HG03175 (cell line): ENCODE measurements around the gene OR2S2.

ENCODE experiments used
- ATAC-seq: cut with Tn5 transposase; IDR thresholded peaks from one replicate; pipeline ENCODE4 v1.9.1; 2021; ENCODE audit warnings: mild to moderate bottlenecking, moderate library complexity; ENCODE audit not compliant: unreplicated experiment

Gene OR2S2

DNA sequence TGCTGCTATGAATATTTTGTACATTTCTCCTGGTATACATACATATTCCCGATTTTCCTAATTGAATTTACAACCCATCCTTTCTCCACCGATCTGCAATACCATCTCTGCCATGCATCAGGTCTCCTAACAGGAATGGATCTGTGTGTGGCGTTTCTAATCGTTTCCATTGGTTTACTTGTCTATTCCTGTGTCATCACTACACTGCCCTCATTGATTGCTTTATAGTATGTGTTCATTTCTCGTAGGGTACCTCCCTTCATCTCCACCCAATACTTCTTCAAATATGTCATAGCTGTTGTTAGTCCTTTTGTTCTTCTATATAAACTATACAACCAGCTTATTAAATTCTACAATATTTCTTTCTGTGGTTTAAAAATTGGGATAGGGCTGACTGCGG lies 7.1 kb upstream of the OR2S2 start:
- no peak for ATAC-seq

DNA sequence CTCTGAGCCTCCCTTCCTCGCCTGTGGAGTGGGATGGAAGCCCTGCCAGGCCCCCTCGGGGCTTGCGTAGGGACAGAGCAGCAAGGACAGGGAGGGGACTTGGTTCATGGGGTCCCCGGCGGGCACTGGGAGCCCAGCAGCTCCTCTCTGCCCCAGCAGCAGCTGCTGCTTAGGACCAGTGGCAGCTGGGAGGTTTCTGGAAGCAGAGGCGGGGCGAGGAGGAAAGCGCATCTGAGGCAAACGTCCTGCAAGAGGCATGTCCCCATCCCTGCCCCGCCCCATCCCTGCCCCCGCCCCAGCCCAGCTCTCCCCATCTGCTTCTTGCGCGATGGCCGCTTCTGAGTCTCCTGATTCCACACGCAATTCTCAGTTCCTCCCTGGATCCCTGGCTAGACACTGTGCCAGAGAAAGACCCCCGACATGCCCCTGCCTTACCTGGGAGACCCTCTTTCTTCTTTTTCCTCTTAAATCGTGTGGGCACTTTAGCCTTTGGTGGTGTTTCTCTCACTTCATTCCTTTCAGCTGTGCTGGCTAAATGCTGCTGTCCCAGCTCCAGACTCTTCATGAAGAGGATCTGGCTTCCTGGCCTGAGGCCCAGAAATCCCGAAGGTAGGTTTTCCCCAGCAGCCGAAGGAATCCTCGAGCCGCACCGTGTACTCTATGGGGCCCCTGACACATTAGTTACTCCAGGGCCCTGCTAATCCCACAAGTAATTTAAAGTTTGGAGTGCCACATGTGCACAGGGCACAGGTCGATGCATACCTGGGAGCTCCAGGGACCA lies 4.4 kb upstream of the OR2S2 start:
- ATAC-seq = no peak

DNA sequence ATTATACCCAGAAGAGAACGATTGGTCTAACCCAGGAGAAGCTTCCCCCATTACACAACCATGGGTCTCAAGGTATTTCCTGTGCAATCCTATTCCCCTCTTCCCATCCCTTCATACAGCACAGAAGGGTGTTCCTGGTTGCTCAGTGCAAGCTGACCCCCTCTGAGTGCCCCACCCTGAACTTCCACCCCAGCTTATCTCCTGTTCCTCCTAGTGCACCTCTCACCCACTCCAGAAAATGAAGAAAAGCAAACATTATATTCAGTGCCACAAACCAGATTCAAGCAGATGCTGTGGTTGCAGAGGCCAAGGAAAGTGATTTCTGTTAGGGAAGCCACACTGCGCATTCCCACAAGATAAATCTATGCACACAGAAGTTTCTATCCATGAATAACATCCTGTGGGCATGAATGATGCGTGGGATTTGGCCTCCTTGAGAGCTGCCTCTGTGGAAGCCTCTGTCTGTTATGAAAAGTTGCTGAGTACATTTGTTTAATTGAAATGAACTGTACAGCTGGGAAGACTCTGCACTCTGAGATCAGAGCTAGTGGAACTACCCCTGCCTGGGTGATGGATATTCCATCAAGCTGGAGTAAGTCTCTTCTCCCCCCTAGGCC lies 2.2 kb upstream of the OR2S2 start:
- ATAC-seq = no peak

DNA sequence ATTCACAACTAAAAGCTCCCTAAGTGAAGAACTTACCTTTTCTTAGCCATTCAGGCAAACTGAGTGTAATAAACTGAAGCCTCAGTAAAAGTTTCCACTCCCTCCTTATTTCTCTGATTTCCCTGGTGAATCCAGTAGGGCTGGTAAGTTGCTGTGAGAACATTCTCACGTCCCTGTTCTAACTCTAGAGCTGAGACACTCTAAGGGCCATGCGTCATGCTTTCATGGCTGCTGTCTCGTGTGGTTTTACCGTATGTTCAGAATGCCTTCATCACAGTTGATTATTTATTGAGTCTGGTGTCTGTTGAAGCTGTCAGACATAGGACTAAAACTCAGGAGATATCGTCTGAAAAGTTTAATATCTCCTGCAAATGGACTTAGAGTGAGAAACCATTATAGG lies 1.3 kb downstream of the OR2S2 start:
- no peak for ATAC-seq

- no peak for ATAC-seq
Measured at GRCh38 chr9:35954942-35955546, 2.9 kb downstream of the OR2S2 start.

- ATAC-seq = no peak
Measured at GRCh38 chr9:35952526-35953191, 5.3 kb downstream of the OR2S2 start.

DNA sequence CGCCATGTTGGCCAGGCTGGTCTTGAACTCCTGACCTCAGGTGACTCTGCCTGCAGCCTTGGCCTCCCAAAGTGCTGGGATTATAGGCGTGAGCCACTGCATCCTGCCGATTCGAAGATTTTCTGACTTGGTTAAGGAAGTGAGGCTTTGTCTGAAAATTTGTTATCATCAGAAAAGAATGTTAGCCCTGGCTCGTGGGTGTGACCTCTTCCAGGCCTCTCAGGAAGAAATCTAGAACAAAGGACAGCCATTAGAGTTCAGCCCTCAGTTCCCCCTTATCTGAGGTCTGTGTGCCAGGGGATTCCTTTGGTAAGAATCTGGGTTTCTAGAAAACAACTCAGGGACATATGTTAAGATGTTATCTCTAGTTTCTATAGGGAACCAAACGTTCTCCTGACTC lies 6.2 kb downstream of the OR2S2 start:
- no peak for ATAC-seq

DNA sequence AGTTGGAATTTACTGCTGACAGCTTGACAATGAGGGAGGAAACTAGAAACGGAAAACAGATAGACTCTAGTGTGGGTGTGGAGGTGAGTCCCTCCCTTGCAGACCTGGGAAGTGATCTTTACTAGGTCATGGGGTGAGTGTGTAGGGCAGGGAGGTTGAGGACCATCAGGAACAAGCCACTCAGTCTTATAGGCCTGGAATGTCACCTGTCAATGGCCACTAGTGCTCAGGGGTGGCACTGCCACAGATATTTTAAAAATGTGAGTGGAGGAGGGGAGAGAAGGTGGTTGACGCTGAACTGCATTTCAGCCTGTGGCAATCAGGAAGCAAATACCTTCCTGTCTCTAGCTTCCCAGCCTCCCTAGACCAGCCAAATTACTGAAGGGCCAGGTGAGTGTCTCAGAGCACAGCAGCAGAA lies 9.0 kb downstream of the OR2S2 start:
- ATAC-seq = no peak

- ATAC-seq = no peak
Measured at GRCh38 chr9:35948451-35948850, 9.5 kb downstream of the OR2S2 start.

DNA sequence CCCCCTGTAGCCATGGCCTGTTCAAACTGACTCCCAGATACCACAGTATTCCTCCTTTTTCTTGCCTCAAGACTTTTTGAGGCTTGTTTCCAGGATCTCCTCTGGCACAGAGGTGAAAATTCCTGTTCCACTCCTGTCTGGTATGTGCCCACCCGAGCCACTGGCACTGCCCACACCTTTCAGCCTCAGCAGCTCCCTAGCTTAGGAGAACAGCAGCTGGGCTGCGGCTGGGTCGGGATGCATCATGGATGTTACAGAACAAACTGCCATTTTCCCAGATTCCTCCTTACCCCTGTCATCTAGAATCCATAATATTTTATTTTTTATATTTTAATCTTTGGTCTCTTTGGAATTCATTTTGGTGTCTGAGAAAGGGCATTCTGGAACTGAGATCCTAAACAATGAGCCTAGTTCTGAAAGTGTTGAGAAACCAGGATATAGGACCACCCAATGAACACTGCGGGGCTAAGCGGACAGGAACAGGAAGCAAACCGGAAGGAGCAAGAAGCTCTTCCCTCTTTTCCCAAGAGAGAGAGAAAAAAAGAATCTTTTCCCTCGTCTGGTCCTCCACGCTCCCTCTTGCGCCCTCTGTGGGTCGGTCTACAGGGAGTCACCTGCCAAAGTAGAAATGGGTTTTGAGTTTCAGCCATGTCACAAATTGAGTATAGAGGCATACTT lies 12.5 kb downstream of the OR2S2 start:
- ATAC-seq = no peak

DNA sequence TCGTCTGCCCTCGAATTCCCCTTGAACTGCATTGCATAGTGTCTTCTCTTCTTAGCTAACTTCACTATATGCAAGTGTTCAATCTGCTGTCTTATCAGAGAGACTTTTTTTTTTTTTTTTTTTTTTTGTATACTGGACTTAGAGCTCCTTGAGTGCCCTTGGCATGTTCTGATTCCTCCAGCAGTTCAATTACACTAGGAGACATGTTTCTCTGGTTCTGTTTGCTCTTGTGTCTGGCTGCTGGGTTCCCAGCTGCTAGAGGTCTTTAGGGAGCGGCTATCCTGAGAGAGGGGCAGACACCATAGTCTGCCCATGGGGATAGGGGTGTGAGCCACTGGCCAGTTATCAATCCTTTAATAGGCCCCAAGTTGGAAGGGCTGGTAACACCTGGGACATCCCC lies 13.1 kb downstream of the OR2S2 start:
- ATAC-seq = no peak

DNA sequence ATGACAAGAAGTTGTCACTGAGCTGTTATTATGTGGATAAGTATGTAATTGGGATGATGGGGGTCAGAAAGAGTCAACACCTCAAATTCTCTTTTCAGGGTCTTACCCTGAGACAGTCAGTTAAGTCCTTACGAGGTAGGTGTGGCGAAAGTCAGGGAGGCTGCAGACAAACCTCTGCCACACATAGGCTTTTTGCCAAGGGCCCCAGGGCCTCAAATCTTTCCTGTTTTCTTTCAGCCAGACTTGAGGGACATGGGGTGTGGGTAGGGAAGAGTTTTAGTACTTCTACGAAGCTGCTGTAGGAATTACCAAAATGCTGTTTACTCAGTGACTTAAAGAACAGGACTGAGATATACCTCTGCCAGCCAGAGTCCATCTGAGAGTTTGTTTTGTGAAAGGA lies 13.8 kb downstream of the OR2S2 start:
- ATAC-seq = no peak

- no peak for ATAC-seq
Measured at GRCh38 chr9:35942286-35942685, 15.7 kb downstream of the OR2S2 start.

DNA sequence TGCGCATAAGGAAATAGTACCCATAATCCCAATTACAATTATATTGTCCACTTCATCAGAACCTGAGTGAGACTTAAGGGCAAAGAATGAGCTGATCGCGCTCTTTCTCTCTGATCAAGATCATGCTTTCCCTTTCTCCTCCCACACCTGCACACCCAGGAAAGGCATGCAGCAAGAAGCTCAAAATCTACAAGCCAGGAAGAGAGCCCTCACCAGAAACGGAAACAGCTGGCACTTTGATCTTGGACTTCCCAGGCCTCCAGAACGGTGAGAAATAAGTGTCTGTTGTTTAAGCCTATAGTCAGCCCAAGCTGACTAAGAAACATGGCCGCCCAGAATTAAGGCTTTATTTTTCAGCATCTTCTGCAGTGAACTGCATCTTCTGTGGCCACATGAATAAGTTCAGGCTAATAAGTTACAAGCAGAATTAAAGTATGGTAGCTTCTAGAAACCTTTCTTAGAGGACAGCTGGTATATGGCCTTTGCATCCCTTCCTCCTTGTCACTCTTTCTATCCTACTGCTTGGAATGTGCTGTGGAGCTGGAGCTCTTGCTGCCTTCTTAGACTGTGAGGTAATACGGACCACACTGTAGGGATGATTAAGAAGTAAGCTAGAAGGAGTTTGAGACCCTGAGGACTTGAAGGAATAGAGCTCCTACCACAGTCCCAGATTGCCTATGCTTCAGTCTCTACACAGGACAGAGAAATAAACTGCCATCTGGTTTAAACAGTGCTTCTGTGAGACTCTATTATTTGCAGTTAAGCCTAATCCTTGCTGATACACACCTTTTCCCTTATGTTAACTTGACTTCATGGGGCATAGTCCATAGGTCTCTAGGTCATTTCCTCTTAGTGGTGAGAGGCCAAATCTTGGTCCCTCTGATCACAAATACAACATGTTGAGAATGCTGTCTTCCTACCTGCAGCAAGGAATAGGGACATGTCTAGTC lies 17.2 kb downstream of the OR2S2 start:
- no peak for ATAC-seq

- ATAC-seq = no peak
Measured at GRCh38 chr9:35939679-35940250, 18.2 kb downstream of the OR2S2 start.

GRCh38 chr9:35938474-35939356 lies 19.2 kb downstream of the OR2S2 start:
- ATAC-seq = no peak

- no peak for ATAC-seq
Measured at GRCh38 chr9:35937227-35937626, 20.7 kb downstream of the OR2S2 start.

GRCh38 chr9:35935755-35936509 lies 22.0 kb downstream of the OR2S2 start:
- ATAC-seq = no peak
